Measurements from ENCODE around the gene NLRP11.
"Not testable (repeated sequence)": the region's sequence is repeated elsewhere in the genome, so short reads cannot be mapped to it uniquely, and the experiment has no call there.

The NLRP11 gene

DNA sequence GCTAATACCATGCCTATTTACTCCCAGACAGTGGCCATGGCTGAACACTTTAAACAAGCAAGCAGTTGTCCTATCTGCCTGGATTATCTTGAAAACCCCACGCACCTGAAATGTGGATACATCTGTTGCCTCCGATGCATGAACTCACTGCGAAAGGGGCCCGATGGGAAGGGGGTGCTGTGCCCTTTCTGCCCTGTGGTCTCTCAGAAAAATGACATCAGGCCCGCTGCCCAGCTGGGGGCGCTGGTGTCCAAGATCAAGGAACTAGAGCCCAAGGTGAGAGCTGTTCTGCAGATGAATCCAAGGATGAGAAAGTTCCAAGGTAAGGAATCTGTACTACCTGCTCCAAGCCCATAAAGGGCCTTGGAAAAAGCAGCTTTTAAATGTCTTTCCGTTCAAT lies 54.3 kb downstream of the NLRP11 start:
- DNase-seq (ENCODE audit: low spot score): no peak

- DNase-seq (ENCODE audit: low spot score): not testable (repeated sequence)
Observed at GRCh38 chr19:55769632-55770031, 62.2 kb downstream of the NLRP11 start.

GRCh38 chr19:55768818-55769217 lies 63.0 kb downstream of the NLRP11 start, which contains the start of gene RFPL4AL1:
RFPL4AL1 (plus strand) TSS chr19:55769118; CDS start chr19:55771805, 2,687 bp downstream.
- DNase-seq (ENCODE audit: low spot score): not testable (repeated sequence)

DNA sequence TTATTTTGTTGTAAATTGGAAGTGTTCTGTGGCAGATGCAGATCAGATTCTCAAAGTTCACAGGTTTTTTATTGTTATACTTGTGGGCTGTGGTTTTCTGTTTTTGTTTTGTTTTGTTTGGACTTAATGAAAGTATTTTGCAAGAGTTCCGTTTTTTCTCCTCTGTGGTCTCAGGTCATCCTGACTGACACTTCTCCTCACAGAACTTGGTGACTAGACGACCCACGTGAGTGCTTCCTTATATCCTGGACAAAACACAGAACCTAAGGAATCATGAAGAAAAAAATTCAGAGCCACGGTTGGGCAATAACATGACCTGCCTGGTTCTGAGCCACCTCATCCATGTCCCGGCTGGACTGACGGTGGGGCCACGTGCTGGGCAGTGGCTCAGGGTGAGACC lies 65.3 kb downstream of the NLRP11 start:
- DNase-seq (ENCODE audit: low spot score): no peak

DNA sequence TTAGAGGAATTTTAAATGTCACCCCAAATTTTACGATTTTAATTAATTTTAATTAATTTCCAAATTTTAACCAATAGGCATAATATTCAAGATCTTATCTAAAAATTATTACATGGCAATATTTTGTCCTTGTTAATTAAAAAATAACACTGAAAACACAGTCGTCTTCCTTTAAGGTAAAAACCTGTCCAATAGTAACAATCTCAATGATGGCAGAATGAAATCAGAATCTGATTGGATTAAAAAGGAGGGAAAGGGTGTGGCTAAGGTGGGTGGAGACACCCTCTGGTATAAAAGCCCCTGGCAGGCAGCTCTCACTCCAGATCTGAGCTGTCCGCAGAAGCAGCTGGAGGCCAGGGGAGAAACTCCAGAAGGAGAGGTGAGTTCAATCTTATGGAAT lies 73.0 kb downstream of the NLRP11 start, which contains the start of gene RFPL4A:
Gene RFPL4A (plus strand): TSS at position 301 of the 400 bp plus-strand sequence. CDS start 2,704 bp downstream, outside the sequence.
- DNase-seq (ENCODE audit: low spot score): not testable (repeated sequence)

DNA sequence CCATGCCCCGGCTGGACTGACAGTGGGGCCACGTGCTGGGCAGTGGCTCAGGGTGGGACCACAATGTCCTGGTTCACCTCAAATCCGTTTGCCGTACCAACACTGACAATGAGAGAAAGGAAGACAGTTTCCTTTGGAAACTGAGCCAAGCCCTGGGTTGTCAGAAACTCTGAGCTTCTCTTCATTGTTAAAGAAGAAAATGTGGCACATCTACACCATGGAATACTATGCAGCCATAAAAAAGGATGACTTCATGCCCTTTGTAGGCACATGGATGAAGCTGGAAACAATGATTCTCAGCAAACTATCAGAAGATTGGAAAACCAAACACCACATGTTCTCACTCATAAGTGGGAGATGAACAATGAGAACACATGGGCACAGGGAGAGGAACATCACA lies 75.0 kb downstream of the NLRP11 start:
- DNase-seq (ENCODE audit: low spot score): not testable (repeated sequence)

- DNase-seq (ENCODE audit: low spot score): no peak
Observed at GRCh38 chr19:55753401-55753800, 78.4 kb downstream of the NLRP11 start.

DNA sequence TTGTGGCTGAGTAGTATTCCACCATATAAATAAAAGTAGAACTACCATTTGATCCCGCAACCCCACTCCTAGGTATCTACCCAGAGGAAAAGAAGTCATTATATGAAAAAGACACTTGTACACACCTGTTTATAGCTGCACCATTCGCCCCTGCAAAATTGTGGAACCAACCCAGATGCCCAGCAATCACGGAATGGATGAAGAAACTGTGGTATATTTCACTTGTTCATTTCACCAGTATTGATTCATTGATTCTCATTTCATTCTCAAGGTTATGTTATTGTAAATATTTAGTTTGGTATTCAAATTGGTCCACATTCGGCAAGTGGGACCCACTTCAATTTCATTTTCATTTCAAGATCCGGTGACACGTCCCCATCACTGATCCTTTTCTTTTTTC lies 81.1 kb downstream of the NLRP11 start:
- no peak for DNase-seq (ENCODE audit: low spot score)

DNA sequence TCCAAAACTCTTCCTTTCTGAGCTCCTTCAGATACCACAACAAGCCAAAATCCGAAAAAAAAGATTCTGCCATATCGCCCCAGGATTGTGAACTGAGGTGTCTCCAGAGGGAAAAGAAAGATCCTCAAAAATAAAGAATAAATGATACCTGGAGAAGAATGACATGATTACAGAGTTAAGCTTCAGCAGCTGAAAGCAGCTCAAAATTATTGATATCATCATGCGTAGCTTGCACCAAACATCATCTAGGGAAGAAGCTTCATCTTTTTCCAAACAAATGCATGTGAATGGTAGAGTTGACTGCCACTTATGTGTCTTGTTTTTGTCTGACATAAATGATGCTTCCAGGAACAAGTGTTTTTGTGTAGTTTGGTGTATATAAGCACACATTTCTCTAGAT lies 93.5 kb downstream of the NLRP11 start, which contains the start of gene NLRP9:
Gene NLRP9 (minus strand): TSS at position 101 of the 400 bp plus-strand sequence. CDS start 28 bp downstream, at position 73.
- DNase-seq (ENCODE audit: low spot score): no peak

All from activated CD4-positive, alpha-beta T cell treated with anti-CD3 and anti-CD28 coated beads, Interleukin-2, Interleukin-4, amounts not matched to agents 100 ng/mL and 50 ng/mL, durations not matched to agents 16 hours and 8 hours (primary cell).